Loucy (cell line): ENCODE results near the gene MCM10.
"Not testable (repeated sequence)": the region's sequence is repeated elsewhere in the genome, so short reads cannot be mapped to it uniquely, and the experiment has no call there.

Experiments used
- H2AFZ ChIP-seq: fragments of 200-600 bp; sonication (generic); 2 replicates; pipeline ENCODE4 v1.6.0; 2016; ENCODE audit warnings: antibody characterized with exemption, mild to moderate bottlenecking, low read length, moderate library complexity
- H3F3A ChIP-seq: fragments of 200-600 bp; 2 replicates; pipeline ENCODE4 v1.6.0; 2016; ENCODE audit warnings: antibody characterized with exemption, low read depth, mild to moderate bottlenecking
- H3K27me3 ChIP-seq: fragments of 200-600 bp; sonication (generic); 2 replicates; pipeline ENCODE4 v1.6.1; 2014; ENCODE audit warnings: low read length, mild to moderate bottlenecking; ENCODE audit not compliant: insufficient read depth, poor library complexity, severe bottlenecking
- H3K36me3 ChIP-seq: fragments of 200-600 bp; sonication (generic); 2 replicates; pipeline ENCODE4 v1.6.1; 2016; ENCODE audit warnings: low read length; ENCODE audit not compliant: insufficient read depth
- H3K4me1 ChIP-seq: fragments of 200-600 bp; sonication (generic); 2 replicates; pipeline ENCODE4 v1.5.1; 2014; ENCODE audit warnings: low read length, mild to moderate bottlenecking; ENCODE audit not compliant: insufficient read depth, poor library complexity, severe bottlenecking
- H3K4me2 ChIP-seq: fragments of 200-600 bp; sonication (generic); 2 replicates; pipeline ENCODE4 v1.6.0; 2014; ENCODE audit warnings: antibody characterized with exemption, low read length, low read depth, mild to moderate bottlenecking; ENCODE audit not compliant: poor library complexity, severe bottlenecking
- H3K4me3 ChIP-seq: fragments of 200-600 bp; sonication (generic); 2 replicates; pipeline ENCODE4 v1.5.1; 2014; ENCODE audit warnings: low read length, mild to moderate bottlenecking, mixed read lengths; ENCODE audit not compliant: poor library complexity, severe bottlenecking
- H3K79me2 ChIP-seq: fragments of 200-600 bp; sonication (generic); 2 replicates; pipeline ENCODE4 v1.6.1; 2014; ENCODE audit warnings: low read length; ENCODE audit not compliant: insufficient read depth
- H3K9ac ChIP-seq: fragments of 200-600 bp; sonication (generic); 2 replicates; pipeline ENCODE4 v1.6.0; 2014; ENCODE audit warnings: mild to moderate bottlenecking, low read depth, low read length, moderate library complexity; ENCODE audit not compliant: poor library complexity, severe bottlenecking
- H3K9me2 ChIP-seq: fragments of 200-600 bp; sonication (generic); replicated peaks from 2 replicates; pipeline ENCODE4 v1.6.1; 2016; ENCODE audit warnings: low read depth, low read length, mixed read lengths
- H3K9me3 ChIP-seq: fragments of 200-600 bp; sonication (generic); 2 replicates; pipeline ENCODE4 v1.6.1; 2014; ENCODE audit warnings: mild to moderate bottlenecking, antibody characterized with exemption, low read length, low read depth; ENCODE audit not compliant: insufficient read depth
- H4K20me1 ChIP-seq: fragments of 200-600 bp; sonication (generic); 2 replicates; pipeline ENCODE4 v1.6.0; 2014; ENCODE audit warnings: antibody characterized with exemption, low read length, mild to moderate bottlenecking; ENCODE audit not compliant: insufficient read depth, poor library complexity, severe bottlenecking
- EZH2phosphoT487 ChIP-seq: fragments of 200-600 bp; IDR thresholded peaks from 2 replicates; pipeline ENCODE4 v1.6.1; 2018; ENCODE audit warnings: antibody characterized with exemption, mild to moderate bottlenecking, moderate library complexity, borderline replicate concordance
- TF ChIP-seq, protein P1 (sequence below): fragments of 200-600 bp; sonication (generic); conservative IDR thresholded peaks from 2 replicates; pipeline ENCODE4 v1.5.1; 2014; ENCODE audit warnings: mild to moderate bottlenecking, antibody characterized with exemption, low read length

The MCM10 gene

GRCh38 chr10:13241613-13242012 is 80.3 kb downstream of the MCM10 start:
- Histone ChIP-seq H3F3A (no peaks in the 10 kb centered on the region), H4K20me1 (no peaks in the 10 kb centered on the region), H3K4me3 (no peak overlapping the region), H2AFZ (no peak overlapping the region), H3K9me2 (no peaks in the 10 kb centered on the region), H3K79me2 (no peaks in the 10 kb centered on the region), H3K36me3 (no peaks in the 10 kb centered on the region), H3K4me2 (no peak overlapping the region), H3K9ac (no peak overlapping the region), H3K4me1 (no peaks in the 10 kb centered on the region), H3K27me3 (no peaks in the 10 kb centered on the region), H3K9me3 (no peaks in the 10 kb centered on the region)
- no peak for TF ChIP-seq EZH2phosphoT487
- TF ChIP-seq, protein P1, sequence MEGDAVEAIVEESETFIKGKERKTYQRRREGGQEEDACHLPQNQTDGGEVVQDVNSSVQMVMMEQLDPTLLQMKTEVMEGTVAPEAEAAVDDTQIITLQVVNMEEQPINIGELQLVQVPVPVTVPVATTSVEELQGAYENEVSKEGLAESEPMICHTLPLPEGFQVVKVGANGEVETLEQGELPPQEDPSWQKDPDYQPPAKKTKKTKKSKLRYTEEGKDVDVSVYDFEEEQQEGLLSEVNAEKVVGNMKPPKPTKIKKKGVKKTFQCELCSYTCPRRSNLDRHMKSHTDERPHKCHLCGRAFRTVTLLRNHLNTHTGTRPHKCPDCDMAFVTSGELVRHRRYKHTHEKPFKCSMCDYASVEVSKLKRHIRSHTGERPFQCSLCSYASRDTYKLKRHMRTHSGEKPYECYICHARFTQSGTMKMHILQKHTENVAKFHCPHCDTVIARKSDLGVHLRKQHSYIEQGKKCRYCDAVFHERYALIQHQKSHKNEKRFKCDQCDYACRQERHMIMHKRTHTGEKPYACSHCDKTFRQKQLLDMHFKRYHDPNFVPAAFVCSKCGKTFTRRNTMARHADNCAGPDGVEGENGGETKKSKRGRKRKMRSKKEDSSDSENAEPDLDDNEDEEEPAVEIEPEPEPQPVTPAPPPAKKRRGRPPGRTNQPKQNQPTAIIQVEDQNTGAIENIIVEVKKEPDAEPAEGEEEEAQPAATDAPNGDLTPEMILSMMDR = no peak

DNA sequence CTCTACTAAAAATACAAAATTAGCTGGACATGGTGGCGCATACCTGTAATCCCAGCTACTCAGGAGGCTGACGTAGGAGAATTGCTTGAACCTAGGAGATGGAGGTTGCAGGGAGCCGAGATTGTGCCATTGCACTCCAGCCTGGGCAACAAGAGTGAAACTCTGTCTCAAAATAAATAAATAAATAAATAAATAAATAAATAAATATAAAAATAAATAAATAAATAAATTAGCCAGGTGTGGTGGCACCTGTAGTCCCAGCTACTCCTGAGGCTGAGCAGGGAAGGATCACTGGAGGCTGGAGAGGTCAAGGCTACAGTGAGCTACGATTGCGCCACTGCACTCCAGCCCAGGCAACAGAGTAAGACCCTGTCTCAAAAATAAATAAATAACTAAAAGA is 80.9 kb downstream of the MCM10 start:
- H3K79me2 ChIP-seq, H3K4me1 ChIP-seq, H3F3A ChIP-seq, H4K20me1 ChIP-seq, H3K9me2 ChIP-seq, H2AFZ ChIP-seq, H3K27me3 ChIP-seq, H3K36me3 ChIP-seq, H3K9ac ChIP-seq, H3K9me3 ChIP-seq, H3K4me3 ChIP-seq, H3K4me2 ChIP-seq: not testable (repeated sequence)

DNA sequence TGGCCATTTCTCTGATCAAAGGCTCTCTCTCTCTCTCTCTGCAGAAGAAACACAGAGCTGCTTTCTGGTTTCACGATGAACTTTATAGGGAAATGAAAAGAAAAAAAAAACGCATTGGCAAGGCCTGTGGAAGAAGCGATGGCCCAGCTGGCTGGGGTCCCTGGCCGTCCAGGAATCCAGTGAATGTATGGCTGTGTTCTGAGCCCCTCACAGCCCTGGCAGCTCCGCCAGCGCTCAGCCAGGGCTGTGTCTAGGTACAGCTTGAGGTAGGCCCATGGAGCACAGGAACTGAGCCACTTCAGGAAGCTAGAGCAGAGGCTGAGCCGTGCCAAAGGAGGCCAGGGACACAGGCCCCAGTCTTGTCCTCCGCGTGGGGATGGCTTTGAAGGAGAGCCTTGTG is 85.9 kb downstream of the MCM10 start:
- H3K9me2 ChIP-seq = no peaks in the 10 kb centered on the region
- no peaks in the 10 kb centered on the region for H3K4me1 ChIP-seq
- H4K20me1 ChIP-seq = no peaks in the 10 kb centered on the region
- H3K4me3 ChIP-seq = no peak overlapping the region
- TF ChIP-seq, protein P1 = no peak
- H3K36me3 ChIP-seq = no peaks in the 10 kb centered on the region
- no peak overlapping the region for H3K4me2 ChIP-seq
- no peaks in the 10 kb centered on the region for H3K79me2 ChIP-seq
- H3K27me3 ChIP-seq = no peaks in the 10 kb centered on the region
- no peak overlapping the region for H3K9ac ChIP-seq
- H2AFZ ChIP-seq = no peak overlapping the region
- no peaks in the 10 kb centered on the region for H3F3A ChIP-seq
- H3K9me3 ChIP-seq = no peaks in the 10 kb centered on the region

- Histone ChIP-seq H3F3A (no peaks in the 10 kb centered on the region), H3K36me3 (no peaks in the 10 kb centered on the region), H3K4me2 (no peak overlapping the region), H3K9me3 (no peaks in the 10 kb centered on the region), H3K27me3 (no peaks in the 10 kb centered on the region), H3K4me3 (no peak overlapping the region), H4K20me1 (no peaks in the 10 kb centered on the region), H3K79me2 (no peaks in the 10 kb centered on the region), H3K4me1 (no peaks in the 10 kb centered on the region), H3K9ac (no peak overlapping the region), H3K9me2 (no peaks in the 10 kb centered on the region), H2AFZ (no peak overlapping the region)
- TF ChIP-seq, protein P1 = no peak
- TF ChIP-seq EZH2phosphoT487 = no peak
These were observed 86.4 kb downstream of the MCM10 start for GRCh38 chr10:13247784-13248183.
